Keratinocyte (primary cell): Measurements from ENCODE around the gene E4F1.

Experiments used
- EZH2 ChIP-seq: IDR thresholded peaks from one replicate; pipeline ENCODE4 v1.6.1; 2012; ENCODE audit warnings: inconsistent platforms, mild to moderate bottlenecking, low read length, moderate library complexity
- TF ChIP-seq, protein P1 (sequence below), 3 experiments: IDR thresholded peaks in 1 of 3; conservative IDR thresholded peaks in 1 of 3; optimal IDR thresholded peaks in 1 of 3; 2 replicates in 2 of 3; 3 replicates in 1 of 3; pipeline versions ENCODE3 to v1.5.1; 2011; ENCODE audit warnings: low read length in 3 of 3, mild to moderate bottlenecking in 3 of 3, moderate library complexity in 2 of 3, control low read depth in 1 of 3, inconsistent platforms in 1 of 3; ENCODE audit not compliant: insufficient read depth in 2 of 3; ENCODE audit errors: extremely low read depth in 1 of 3

DNA sequence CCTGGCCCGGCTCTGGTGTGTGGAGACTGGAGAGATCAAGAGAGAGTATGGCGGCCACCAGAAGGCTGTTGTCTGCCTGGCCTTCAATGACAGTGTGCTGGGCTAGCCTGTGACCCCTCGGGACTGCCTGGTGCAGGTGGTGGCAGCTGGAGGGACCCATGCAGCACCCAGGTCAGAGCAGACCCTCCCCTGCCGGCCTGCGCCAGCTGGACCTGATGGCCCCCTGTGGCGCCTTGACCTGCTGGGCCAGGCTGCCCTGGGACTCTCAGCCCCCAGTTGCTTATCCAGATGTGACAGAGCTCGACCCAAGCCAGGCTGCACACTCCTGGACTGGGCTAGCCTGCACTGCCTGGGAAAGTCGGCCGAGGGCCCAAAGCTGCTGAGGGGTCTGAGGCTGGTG is 14.6 kb upstream of the E4F1 start:
- TF ChIP-seq, protein P1, sequence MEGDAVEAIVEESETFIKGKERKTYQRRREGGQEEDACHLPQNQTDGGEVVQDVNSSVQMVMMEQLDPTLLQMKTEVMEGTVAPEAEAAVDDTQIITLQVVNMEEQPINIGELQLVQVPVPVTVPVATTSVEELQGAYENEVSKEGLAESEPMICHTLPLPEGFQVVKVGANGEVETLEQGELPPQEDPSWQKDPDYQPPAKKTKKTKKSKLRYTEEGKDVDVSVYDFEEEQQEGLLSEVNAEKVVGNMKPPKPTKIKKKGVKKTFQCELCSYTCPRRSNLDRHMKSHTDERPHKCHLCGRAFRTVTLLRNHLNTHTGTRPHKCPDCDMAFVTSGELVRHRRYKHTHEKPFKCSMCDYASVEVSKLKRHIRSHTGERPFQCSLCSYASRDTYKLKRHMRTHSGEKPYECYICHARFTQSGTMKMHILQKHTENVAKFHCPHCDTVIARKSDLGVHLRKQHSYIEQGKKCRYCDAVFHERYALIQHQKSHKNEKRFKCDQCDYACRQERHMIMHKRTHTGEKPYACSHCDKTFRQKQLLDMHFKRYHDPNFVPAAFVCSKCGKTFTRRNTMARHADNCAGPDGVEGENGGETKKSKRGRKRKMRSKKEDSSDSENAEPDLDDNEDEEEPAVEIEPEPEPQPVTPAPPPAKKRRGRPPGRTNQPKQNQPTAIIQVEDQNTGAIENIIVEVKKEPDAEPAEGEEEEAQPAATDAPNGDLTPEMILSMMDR (optimal IDR thresholded peaks at IDR 0.05 in 1 of 3, IDR thresholded peaks at IDR 0.05 in 1 of 3, conservative IDR thresholded peaks at IDR 0.05 in 1 of 3; ENCODE audit: extremely low read depth in 1 of 3, insufficient read depth in 2 of 3, low read length in 3 of 3): no peak
- TF ChIP-seq EZH2: no peak
